Activated naive CD4-positive, alpha-beta T cell treated with anti-CD3 and anti-CD28 coated beads, Interleukin-2, amount 50 U/mL, for 72 hours (primary cell): ENCODE data around the gene ATP5F1D. TPM values are rescaled to one million over a fixed set of nuclear protein-coding genes. Genes with fewer than 3 reads are reported as not detected.

Experiments used
- ATAC-seq, 2 donors: fragments of 150-1000 bp; cut with Tn5 transposase; 2 replicates each; pipeline ENCODE4 v1.10.0; 2021; ENCODE audit warnings: mild to moderate bottlenecking in 2 of 2, moderate library complexity in 2 of 2
- DNase-seq, 2 donors: peaks; one replicate each; pipeline ENCODE4 v3.0.0; 2021 to 2022; ENCODE audit warnings: low spot score in 2 of 2
- H3K27ac Mint-ChIP-seq, 2 donors: one replicate each; pipeline ENCODE4 v1.8.0; 2022; ENCODE audit warnings: mild to moderate bottlenecking in 2 of 2, mixed read lengths in 2 of 2
- H3K36me3 Mint-ChIP-seq, 2 donors: one replicate each; pipeline ENCODE4 v1.8.0; 2022; ENCODE audit warnings: mixed read lengths in 2 of 2
- H3K9me3 Mint-ChIP-seq, 2 donors: one replicate each; pipeline ENCODE4 v1.8.0; 2022; ENCODE audit warnings: mixed read lengths in 2 of 2
- total RNA-seq, 2 donors: library from RNA; stranded (reverse); gene quantifications; one replicate each; pipeline ENCODE4 v1.2.3, GENCODE V29; 2022

The ATP5F1D gene
- total RNA-seq, 2 donors from 2014 or later = 114 to 201 TPM

- Mint-ChIP-seq H3K9me3 (no peaks in the 10 kb centered on the region), H3K36me3 (no peaks in the 10 kb centered on the region), H3K27ac (no peak overlapping the region)
- DNase-seq = no peak
- ATAC-seq = no peak
Observed at GRCh38 chr19:1218751-1219567, 22.6 kb upstream of the ATP5F1D start.

- DNase-seq = no peak
- Mint-ChIP-seq H3K9me3 (no peaks in the 10 kb centered on the region), H3K36me3 (no peaks in the 10 kb centered on the region), H3K27ac (no peak overlapping the region)
- no peak for ATAC-seq
Observed at GRCh38 chr19:1219786-1220476, 21.6 kb upstream of the ATP5F1D start.

GRCh38 chr19:1220477-1220930 is 21.0 kb upstream of the ATP5F1D start:
- no peaks in the 10 kb centered on the region for H3K36me3 Mint-ChIP-seq
- ATAC-seq (no peak), DNase-seq (no peak)
- no peak overlapping the region for H3K27ac Mint-ChIP-seq
- H3K9me3 Mint-ChIP-seq = no peaks in the 10 kb centered on the region

GRCh38 chr19:1220976-1221903 is 20.3 kb upstream of the ATP5F1D start:
- Mint-ChIP-seq H3K9me3 (no peaks in the 10 kb centered on the region), H3K27ac (no peak overlapping the region), H3K36me3 (no peaks in the 10 kb centered on the region)
- ATAC-seq (no peak), DNase-seq (no peak)

- H3K36me3 Mint-ChIP-seq = no peaks in the 10 kb centered on the region
- ATAC-seq = no peak
- no peak for DNase-seq
- H3K9me3 Mint-ChIP-seq = no peaks in the 10 kb centered on the region
- no peak overlapping the region for H3K27ac Mint-ChIP-seq
Observed at GRCh38 chr19:1221904-1222255, 19.7 kb upstream of the ATP5F1D start.

GRCh38 chr19:1222394-1222793 is 19.2 kb upstream of the ATP5F1D start:
- Mint-ChIP-seq H3K27ac (no peak overlapping the region), H3K9me3 (no peaks in the 10 kb centered on the region), H3K36me3 (no peaks in the 10 kb centered on the region)
- no peak for DNase-seq
- no peak for ATAC-seq

GRCh38 chr19:1223018-1223855 is 18.3 kb upstream of the ATP5F1D start:
- H3K9me3 Mint-ChIP-seq = no peaks in the 10 kb centered on the region
- H3K27ac Mint-ChIP-seq = no peak overlapping the region
- ATAC-seq = peak; percentile 15 to 54
- H3K36me3 Mint-ChIP-seq = no peaks in the 10 kb centered on the region
- DNase-seq = no peak

GRCh38 chr19:1224047-1224825 is 17.3 kb upstream of the ATP5F1D start:
- no peaks in the 10 kb centered on the region for H3K9me3 Mint-ChIP-seq
- no peak for DNase-seq
- H3K36me3 Mint-ChIP-seq = no peaks in the 10 kb centered on the region
- ATAC-seq = no peak
- H3K27ac Mint-ChIP-seq = no peak overlapping the region

GRCh38 chr19:1224847-1225246 is 16.7 kb upstream of the ATP5F1D start:
- H3K36me3 Mint-ChIP-seq = no peaks in the 10 kb centered on the region
- ATAC-seq = no peak
- no peak overlapping the region for H3K27ac Mint-ChIP-seq
- no peak for DNase-seq
- no peaks in the 10 kb centered on the region for H3K9me3 Mint-ChIP-seq

- Mint-ChIP-seq H3K9me3 (no peaks in the 10 kb centered on the region), H3K27ac (no peak overlapping the region), H3K36me3 (no peaks in the 10 kb centered on the region)
- DNase-seq = no peak
- no peak for ATAC-seq
Observed at GRCh38 chr19:1225440-1226226, 15.9 kb upstream of the ATP5F1D start.

- Mint-ChIP-seq H3K27ac (no peak overlapping the region), H3K9me3 (no peaks in the 10 kb centered on the region), H3K36me3 (no peaks in the 10 kb centered on the region)
- DNase-seq = no peak
- no peak for ATAC-seq
Observed at GRCh38 chr19:1226227-1226518, 15.4 kb upstream of the ATP5F1D start.

- H3K27ac Mint-ChIP-seq = no peak overlapping the region
- H3K36me3 Mint-ChIP-seq = no peaks in the 10 kb centered on the region
- DNase-seq = no peak
- ATAC-seq = no peak
- no peaks in the 10 kb centered on the region for H3K9me3 Mint-ChIP-seq
Observed at GRCh38 chr19:1226522-1227303, 14.8 kb upstream of the ATP5F1D start.

- no peak for ATAC-seq
- DNase-seq = no peak
- H3K27ac Mint-ChIP-seq = no peak overlapping the region
Observed at GRCh38 chr19:1227304-1228054, 14.1 kb upstream of the ATP5F1D start.

More at GRCh38 chr19:1227304-1228054, 14.1 kb upstream of the ATP5F1D start:
- Mint-ChIP-seq H3K9me3 (no peaks in the 10 kb centered on the region), H3K36me3 (no peaks in the 10 kb centered on the region)
